ENCODE results near the gene MCUB. TPM values are rescaled to one million over a fixed set of nuclear protein-coding genes. Genes with fewer than 3 reads are reported as not detected.

MCUB gene
- total RNA-seq, 2 donors from 2014 or later: 1.00 to 5.2 TPM

DNA sequence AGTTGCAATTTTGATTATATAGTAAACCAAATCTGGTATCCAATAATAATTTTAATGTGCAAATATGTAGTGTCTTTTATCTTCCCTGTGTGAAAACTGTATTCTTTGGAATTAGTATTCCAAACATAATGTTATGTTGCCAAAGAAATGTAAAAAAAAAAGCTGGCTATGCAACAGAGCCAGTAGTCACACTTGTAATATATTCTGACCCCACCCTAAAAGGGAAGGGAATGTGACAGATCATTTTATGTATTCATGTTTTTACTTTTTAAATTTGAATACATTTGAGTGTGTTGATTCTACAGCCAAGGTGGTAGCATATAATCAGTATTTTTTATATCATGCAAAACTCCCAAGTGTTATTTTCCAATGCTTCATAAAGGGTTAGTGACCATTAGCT, 27.9 kb upstream of the MCUB start:
- Mint-ChIP-seq H3K27ac (no peak overlapping the region), H3K4me3 (no peak overlapping the region), H3K27me3 (ENCODE audit: insufficient read depth) (no peaks in the 10 kb centered on the region), H3K4me1 (no peaks in the 10 kb centered on the region), H3K9me3 (peaks cover 3% of the 10 kb centered on the region), H3K36me3 (ENCODE audit: low read depth) (peaks cover 85% of the 10 kb centered on the region)
- Histone ChIP-seq H3K27ac (ENCODE audit: low read depth, low read length) (no peak overlapping the region), H3K36me3 (ENCODE audit: control insufficient read depth, insufficient read depth, low read length) (peaks cover 92% of the 10 kb centered on the region), H3K27me3 (ENCODE audit: control insufficient read depth, insufficient read depth, low read length, poor library complexity, severe bottlenecking) (no peaks in the 10 kb centered on the region), H3K9me3 (ENCODE audit: control insufficient read depth, low read length) (peaks cover 17% of the 10 kb centered on the region), H3K4me1 (ENCODE audit: control insufficient read depth, insufficient read depth, low read length) (no peaks in the 10 kb centered on the region), H3K9ac (ENCODE audit: extremely low read depth, low read length, poor library complexity, severe bottlenecking) (no peak overlapping the region), H3K4me3 (ENCODE audit: low read length) (no peak overlapping the region)
- TF ChIP-seq, protein P1, sequence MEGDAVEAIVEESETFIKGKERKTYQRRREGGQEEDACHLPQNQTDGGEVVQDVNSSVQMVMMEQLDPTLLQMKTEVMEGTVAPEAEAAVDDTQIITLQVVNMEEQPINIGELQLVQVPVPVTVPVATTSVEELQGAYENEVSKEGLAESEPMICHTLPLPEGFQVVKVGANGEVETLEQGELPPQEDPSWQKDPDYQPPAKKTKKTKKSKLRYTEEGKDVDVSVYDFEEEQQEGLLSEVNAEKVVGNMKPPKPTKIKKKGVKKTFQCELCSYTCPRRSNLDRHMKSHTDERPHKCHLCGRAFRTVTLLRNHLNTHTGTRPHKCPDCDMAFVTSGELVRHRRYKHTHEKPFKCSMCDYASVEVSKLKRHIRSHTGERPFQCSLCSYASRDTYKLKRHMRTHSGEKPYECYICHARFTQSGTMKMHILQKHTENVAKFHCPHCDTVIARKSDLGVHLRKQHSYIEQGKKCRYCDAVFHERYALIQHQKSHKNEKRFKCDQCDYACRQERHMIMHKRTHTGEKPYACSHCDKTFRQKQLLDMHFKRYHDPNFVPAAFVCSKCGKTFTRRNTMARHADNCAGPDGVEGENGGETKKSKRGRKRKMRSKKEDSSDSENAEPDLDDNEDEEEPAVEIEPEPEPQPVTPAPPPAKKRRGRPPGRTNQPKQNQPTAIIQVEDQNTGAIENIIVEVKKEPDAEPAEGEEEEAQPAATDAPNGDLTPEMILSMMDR (conservative IDR thresholded peaks at IDR 0.05): no peak
- DNase-seq: no peak

DNA sequence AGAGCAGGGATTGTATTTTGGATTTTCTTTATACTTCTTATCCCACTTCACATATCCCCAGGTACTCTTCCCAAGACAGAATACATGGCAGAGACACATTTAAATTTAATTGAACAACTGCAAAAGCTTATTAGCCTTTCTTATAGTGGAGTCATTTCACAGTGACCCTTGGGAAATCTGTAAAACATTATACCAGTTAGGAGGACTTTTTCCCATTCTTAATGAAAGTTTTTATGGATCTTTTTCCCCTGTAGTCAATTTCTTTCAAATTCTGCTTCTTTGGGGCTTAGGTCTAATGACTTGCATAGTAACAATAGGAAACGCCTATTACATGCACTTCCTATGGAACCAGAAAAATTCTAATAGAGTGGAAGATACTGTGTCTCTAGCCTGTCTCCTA, 14.6 kb upstream of the MCUB start:
- Mint-ChIP-seq H3K4me3 (no peak overlapping the region), H3K36me3 (ENCODE audit: low read depth) (peaks cover 19% of the 10 kb centered on the region), H3K4me1 (peaks cover 8% of the 10 kb centered on the region), H3K27me3 (ENCODE audit: insufficient read depth) (no peaks in the 10 kb centered on the region), H3K9me3 (no peaks in the 10 kb centered on the region), H3K27ac (no peak overlapping the region)
- no peak overlapping the region for H3K27ac ChIP-seq (ENCODE audit: low read depth, low read length)
- no peaks in the 10 kb centered on the region for H3K9me3 ChIP-seq (ENCODE audit: control insufficient read depth, low read length)
- no peaks in the 10 kb centered on the region for H3K4me1 ChIP-seq (ENCODE audit: control insufficient read depth, insufficient read depth, low read length)
- no peaks in the 10 kb centered on the region for H3K27me3 ChIP-seq (ENCODE audit: control insufficient read depth, insufficient read depth, low read length, poor library complexity, severe bottlenecking)
- no peak overlapping the region for H3K4me3 ChIP-seq (ENCODE audit: low read length)
- WGBS, 2 experiments (ENCODE audit: insufficient coverage in 1 of 2, insufficient read length in 1 of 2): 100% methylated on average over 1 of the region's 1 CpG
- DNase-seq: no peak
- H3K36me3 ChIP-seq (ENCODE audit: control insufficient read depth, insufficient read depth, low read length): peaks cover 42% of the 10 kb centered on the region
- TF ChIP-seq, protein P1 (conservative IDR thresholded peaks at IDR 0.05): no peak
- no peak overlapping the region for H3K9ac ChIP-seq (ENCODE audit: extremely low read depth, low read length, poor library complexity, severe bottlenecking)

DNA sequence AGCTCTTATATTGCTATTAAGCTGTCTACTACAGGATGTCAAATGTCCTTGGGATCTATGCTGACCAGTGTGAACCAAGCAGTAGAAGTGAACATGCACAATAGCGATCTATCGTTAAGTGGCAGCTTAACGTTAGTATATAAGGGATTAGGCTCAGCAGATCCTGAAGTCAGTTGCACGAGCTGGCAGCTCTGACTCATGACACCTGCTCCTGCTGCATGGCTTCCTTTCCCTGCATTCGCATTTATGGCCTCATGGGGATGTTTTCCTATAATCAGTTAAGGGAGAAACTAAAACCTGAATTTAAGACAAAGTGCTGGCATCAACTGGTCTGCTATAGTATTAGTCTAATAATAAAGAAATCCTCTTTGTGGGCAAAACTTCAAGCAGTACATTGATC, 12.7 kb upstream of the MCUB start:
- Histone ChIP-seq H3K9me3 (ENCODE audit: control insufficient read depth, low read length) (no peaks in the 10 kb centered on the region), H3K36me3 (ENCODE audit: control insufficient read depth, insufficient read depth, low read length) (peaks cover 22% of the 10 kb centered on the region), H3K4me1 (ENCODE audit: control insufficient read depth, insufficient read depth, low read length) (no peaks in the 10 kb centered on the region), H3K27me3 (ENCODE audit: control insufficient read depth, insufficient read depth, low read length, poor library complexity, severe bottlenecking) (no peaks in the 10 kb centered on the region), H3K4me3 (ENCODE audit: low read length) (no peak overlapping the region), H3K9ac (ENCODE audit: extremely low read depth, low read length, poor library complexity, severe bottlenecking) (no peak overlapping the region), H3K27ac (ENCODE audit: low read depth, low read length) (no peak overlapping the region)
- 85 to 91% methylated on average over 4 to 5 of the region's 5 CpGs for WGBS, 2 experiments (ENCODE audit: insufficient coverage in 1 of 2, insufficient read length in 1 of 2)
- TF ChIP-seq, protein P1 (conservative IDR thresholded peaks at IDR 0.05): no peak
- Mint-ChIP-seq H3K27me3 (ENCODE audit: insufficient read depth) (no peaks in the 10 kb centered on the region), H3K4me1 (peaks cover 8% of the 10 kb centered on the region), H3K4me3 (no peak overlapping the region), H3K9me3 (no peaks in the 10 kb centered on the region), H3K27ac (no peak overlapping the region), H3K36me3 (ENCODE audit: low read depth) (peaks cover 10% of the 10 kb centered on the region)
- DNase-seq: no peak

All from endodermal cell (in vitro differentiated cells).